K562 (cell line): ENCODE data around the gene FAAP24. TPM values are rescaled to one million over a fixed set of nuclear protein-coding genes. Genes with fewer than 3 reads are reported as not detected.
A peak's percentile ranks its signal among the peaks of the same experiment; 100 is the strongest.
"Not testable (repeated sequence)": the region's sequence is repeated elsewhere in the genome, so short reads cannot be mapped to it uniquely, and the experiment has no call there.

ENCODE experiments used
- ARID1B ChIP-seq: fragments of 450-650 bp; IDR thresholded peaks from 2 replicates; pipeline ENCODE4 v1.6.1; 2016; ENCODE audit warnings: antibody characterized with exemption, mild to moderate bottlenecking, inconsistent platforms
- EGR1 ChIP-seq: fragments of 450-650 bp; conservative IDR thresholded peaks from 2 replicates; pipeline ENCODE4 v1.6.1; 2017; ENCODE audit warnings: mild to moderate bottlenecking
- EP300 ChIP-seq: IDR thresholded peaks from 2 replicates; pipeline ENCODE4 v1.6.1; 2012; ENCODE audit warnings: low read length, improper control_type of control experiment
- FOSL1 ChIP-seq: fragments of 200-800 bp; sonication (Bioruptor generic); conservative IDR thresholded peaks from 2 replicates; pipeline ENCODE4 v1.6.1; 2016; ENCODE audit warnings: missing genetic modification characterization, missing compliant biosample characterization
- FOXA1 ChIP-seq: fragments of 450-650 bp; IDR thresholded peaks from 2 replicates; pipeline ENCODE4 v1.6.1; 2016; ENCODE audit warnings: mild to moderate bottlenecking, borderline replicate concordance
- FOXP4 ChIP-seq: sonication (generic); formaldehyde crosslinking; IDR thresholded peaks from 2 replicates; pipeline ENCODE4 v1.8.0; 2022; ENCODE audit warnings: mild to moderate bottlenecking, missing genetic modification reagents, borderline replicate concordance
- JUN ChIP-seq, 2 experiments: sonication (generic) in 1 of 2; formaldehyde crosslinking in 1 of 2; IDR thresholded peaks; 2 replicates each; pipeline versions ENCODE4 v1.6.1 to v1.8.0; 2012 to 2022; ENCODE audit warnings: borderline replicate concordance in 2 of 2, mild to moderate bottlenecking in 2 of 2, improper control_type of control experiment in 1 of 2, low read depth in 1 of 2, low read length in 1 of 2, missing genetic modification reagents in 1 of 2
- MEIS2 ChIP-seq: fragments of 450-650 bp; IDR thresholded peaks from 2 replicates; pipeline ENCODE4 v1.6.1; 2014; ENCODE audit warnings: mild to moderate bottlenecking; ENCODE audit not compliant: partially characterized antibody
- MTA2 ChIP-seq: fragments of 450-650 bp; IDR thresholded peaks from 2 replicates; pipeline ENCODE4 v1.6.1; 2016; ENCODE audit warnings: low read depth
- RCOR1 ChIP-seq, 2 experiments: IDR thresholded peaks; 2 replicates each; pipeline ENCODE4 v1.6.1; 2012; ENCODE audit warnings: low read depth in 2 of 2, low read length in 2 of 2, borderline replicate concordance in 1 of 2, improper control_type of control experiment in 1 of 2
- SMARCA4 ChIP-seq: fragments of 450-650 bp; IDR thresholded peaks from 2 replicates; pipeline ENCODE4 v1.6.1; 2016
- TAL1 ChIP-seq: fragments of 450-650 bp; IDR thresholded peaks from 2 replicates; pipeline ENCODE4 v1.6.1; 2016; ENCODE audit warnings: mild to moderate bottlenecking
- polyA plus RNA-seq, 8 experiments: library from polyadenylated mRNA; depleted of rRNA in 4 of 8; stranded (reverse) in 5 of 8; unstranded in 3 of 8; fragments of >200 nt; fragmentation: Nextera tagmentation in 2 of 8; fragmentation: Illumina TruSeq in 1 of 8; extraction: Ambion mirVana in 2 of 8; extraction: Trizol in 1 of 8; gene quantifications; 2 replicates each; pipeline versions ENCODE4 v1.2.1 to v1.2.3, GENCODE V29; 2011 to 2014; ENCODE audit warnings: inconsistent platforms in 1 of 8, missing spikeins in 1 of 8
- total RNA-seq, 7 experiments: library from RNA; depleted of rRNA in 6 of 7; stranded (reverse); fragments of >200 nt in 6 of 7; fragmentation: Illumina TruSeq in 2 of 7; extraction: Trizol in 2 of 7; gene quantifications; 2 replicates each; pipeline versions ENCODE4 v1.2.1 to v1.2.3, GENCODE V29; 2011 to 2021; ENCODE audit warnings: low replicate concordance in 1 of 7

The FAAP24 gene
- total and polyA plus RNA-seq, 9 of the 15 experiments (the other 6 are each of a cell fraction or from before 2014, with no cell fraction given), result 4.6 to 21.6 (median 8.2) TPM

GRCh38 chr19:32997061-32997464, 25.0 kb downstream of the FAAP24 start (continued):
- TF ChIP-seq RCOR1 (IDR thresholded peaks at IDR 0.05; ENCODE audit: borderline replicate concordance in 1 of 2, low read depth in 2 of 2, low read length in 2 of 2), result peak in 1 of 2 experiments; percentile 21; a peak in 1 of 4 replicates
- TF ChIP-seq ARID1B, result peak; percentile 82
- TF ChIP-seq FOXA1, result peak; percentile 94
- TF ChIP-seq MTA2, result peak; percentile 61; the same call in 1 of the 2 replicates
- TF ChIP-seq FOXP4 (CRISPR knock-in tag), result peak; percentile 84; the same call in 1 of the 2 replicates
- TF ChIP-seq EP300, result peak; percentile 21; the same call in 1 of the 2 replicates
- peak; percentile 54; the same call in 1 of the 2 replicates for TF ChIP-seq JUN (IDR thresholded peaks at IDR 0.05; ENCODE audit: borderline replicate concordance, low read depth, low read length)
- TF ChIP-seq JUN (CRISPR knock-in tag; IDR thresholded peaks at IDR 0.05; ENCODE audit: borderline replicate concordance), result not testable (repeated sequence)
- peak; percentile 66 for TF ChIP-seq SMARCA4
- TF ChIP-seq TAL1, result peak; percentile 79
- peak; percentile 61 for TF ChIP-seq EGR1
- TF ChIP-seq MEIS2, result peak; percentile 52
- TF ChIP-seq FOSL1 (tag), result peak; percentile 80
